Hepatocyte (in vitro differentiated cells): ENCODE results near the gene TMC2.

Experiments
- CTCF ChIP-seq: fragments of 200-600 bp; sonication (generic); IDR thresholded peaks from 2 replicates; pipeline ENCODE4 v1.5.1; 2016; ENCODE audit warnings: antibody characterized with exemption, mild to moderate bottlenecking; ENCODE audit not compliant: poor library complexity
- EZH2 ChIP-seq: fragments of 200-600 bp; sonication (generic); IDR thresholded peaks from 2 replicates; pipeline ENCODE4 v1.6.1; 2016; ENCODE audit warnings: antibody characterized with exemption, mild to moderate bottlenecking, borderline replicate concordance

- no peak for TF ChIP-seq CTCF
- no peak for TF ChIP-seq EZH2
These were observed 127.7 kb downstream of the TMC2 start, which contains the start of gene IDH3B for GRCh38 chr20:2663887-2664719.
